GM12878 (cell line): ENCODE results near the gene TNFRSF6B.

Experiments
- CTCF ChIP-seq, 3 experiments: IDR thresholded peaks in 2 of 3; conservative IDR thresholded peaks in 1 of 3; 2 replicates each; pipeline ENCODE4 v1.5.1; 2011; ENCODE audit warnings: low read depth in 3 of 3, low read length in 3 of 3, mild to moderate bottlenecking in 3 of 3, control low read depth in 2 of 3, moderate library complexity in 2 of 3, inconsistent platforms in 1 of 3, mixed read lengths in 1 of 3; ENCODE audit not compliant: control insufficient read depth in 2 of 3, insufficient read depth in 1 of 3; ENCODE audit errors: extremely low read depth in 1 of 3
- EP300 ChIP-seq, 2 experiments: fragments of 150-350 bp in 1 of 2; IDR thresholded peaks; 2 replicates each; pipeline ENCODE4 v1.6.1; 2011 to 2012; ENCODE audit warnings: low read depth in 2 of 2, low read length in 2 of 2, borderline replicate concordance in 1 of 2, improper control_type of control experiment in 1 of 2, inconsistent platforms in 1 of 2; ENCODE audit not compliant: control insufficient read depth in 1 of 2
- RAD21 ChIP-seq: IDR thresholded peaks from 2 replicates; pipeline ENCODE4 v1.6.1; 2011; ENCODE audit warnings: mild to moderate bottlenecking, low read depth, low read length, moderate library complexity; ENCODE audit not compliant: insufficient read depth
- TF ChIP-seq, protein P1 (sequence below): fragments of 450-650 bp; IDR thresholded peaks from 2 replicates; pipeline ENCODE4 v1.6.1; 2017; ENCODE audit warnings: mild to moderate bottlenecking

DNA sequence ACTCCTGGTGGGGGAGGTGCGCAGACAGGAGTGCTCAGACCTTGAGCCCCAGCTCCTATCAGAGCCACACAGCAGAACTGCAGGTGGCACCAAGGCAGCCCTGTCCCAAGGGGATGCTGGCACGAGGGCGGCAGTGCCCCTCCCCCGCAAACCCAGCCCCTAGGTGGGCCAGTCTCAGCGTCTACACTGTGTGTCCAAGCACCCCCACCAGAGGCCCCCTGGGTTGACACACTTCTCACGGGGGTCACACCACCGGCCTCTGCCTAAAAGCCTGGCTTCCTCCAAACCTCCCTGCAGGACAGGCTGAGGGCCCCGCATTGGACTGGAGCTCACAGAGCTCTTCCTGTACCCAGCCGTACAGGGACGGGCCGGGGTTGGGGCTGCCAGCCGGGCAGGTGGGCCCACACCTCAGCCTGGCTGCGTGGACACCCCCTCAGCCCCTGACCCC lies 51.2 kb downstream of the TNFRSF6B start:
- TF ChIP-seq, protein P1, sequence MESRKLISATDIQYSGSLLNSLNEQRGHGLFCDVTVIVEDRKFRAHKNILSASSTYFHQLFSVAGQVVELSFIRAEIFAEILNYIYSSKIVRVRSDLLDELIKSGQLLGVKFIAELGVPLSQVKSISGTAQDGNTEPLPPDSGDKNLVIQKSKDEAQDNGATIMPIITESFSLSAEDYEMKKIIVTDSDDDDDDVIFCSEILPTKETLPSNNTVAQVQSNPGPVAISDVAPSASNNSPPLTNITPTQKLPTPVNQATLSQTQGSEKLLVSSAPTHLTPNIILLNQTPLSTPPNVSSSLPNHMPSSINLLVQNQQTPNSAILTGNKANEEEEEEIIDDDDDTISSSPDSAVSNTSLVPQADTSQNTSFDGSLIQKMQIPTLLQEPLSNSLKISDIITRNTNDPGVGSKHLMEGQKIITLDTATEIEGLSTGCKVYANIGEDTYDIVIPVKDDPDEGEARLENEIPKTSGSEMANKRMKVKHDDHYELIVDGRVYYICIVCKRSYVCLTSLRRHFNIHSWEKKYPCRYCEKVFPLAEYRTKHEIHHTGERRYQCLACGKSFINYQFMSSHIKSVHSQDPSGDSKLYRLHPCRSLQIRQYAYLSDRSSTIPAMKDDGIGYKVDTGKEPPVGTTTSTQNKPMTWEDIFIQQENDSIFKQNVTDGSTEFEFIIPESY, result no peak
- TF ChIP-seq RAD21 (no peak), EP300 (IDR thresholded peaks at IDR 0.05; ENCODE audit: borderline replicate concordance in 1 of 2, control insufficient read depth in 1 of 2, low read depth in 2 of 2, low read length in 2 of 2) (no peak), CTCF (IDR thresholded peaks at IDR 0.05 in 2 of 3, conservative IDR thresholded peaks at IDR 0.05 in 1 of 3; ENCODE audit: control insufficient read depth in 2 of 3, extremely low read depth in 1 of 3, insufficient read depth in 1 of 3, low read depth in 3 of 3, low read length in 3 of 3) (no peak)
